GM12891 (cell line): ENCODE data around the gene C10orf95.

Experiments
- PAX5 ChIP-seq: IDR thresholded peaks from 2 replicates; pipeline ENCODE4 v1.6.1; 2011; ENCODE audit warnings: low read length, moderate library complexity, mild to moderate bottlenecking; ENCODE audit not compliant: insufficient read depth, severe bottlenecking
- POLR2A ChIP-seq: IDR thresholded peaks from 2 replicates; pipeline ENCODE4 v1.6.1; 2011; ENCODE audit warnings: low read depth, low read length, control low read depth
- POLR2AphosphoS5 ChIP-seq: IDR thresholded peaks from 2 replicates; pipeline ENCODE4 v1.6.1; 2011; ENCODE audit warnings: low read depth, low read length, control low read depth
- POU2F2 ChIP-seq: IDR thresholded peaks from 2 replicates; pipeline ENCODE4 v1.6.1; 2011; ENCODE audit warnings: low read depth, mild to moderate bottlenecking, control low read depth, low read length, moderate library complexity
- SPI1 ChIP-seq: IDR thresholded peaks from 2 replicates; pipeline ENCODE4 v1.6.1; 2011; ENCODE audit warnings: low read depth, low read length, control low read depth
- TAF1 ChIP-seq: IDR thresholded peaks from 2 replicates; pipeline ENCODE4 v1.6.1; 2011; ENCODE audit warnings: low read depth, low read length, control low read depth

DNA sequence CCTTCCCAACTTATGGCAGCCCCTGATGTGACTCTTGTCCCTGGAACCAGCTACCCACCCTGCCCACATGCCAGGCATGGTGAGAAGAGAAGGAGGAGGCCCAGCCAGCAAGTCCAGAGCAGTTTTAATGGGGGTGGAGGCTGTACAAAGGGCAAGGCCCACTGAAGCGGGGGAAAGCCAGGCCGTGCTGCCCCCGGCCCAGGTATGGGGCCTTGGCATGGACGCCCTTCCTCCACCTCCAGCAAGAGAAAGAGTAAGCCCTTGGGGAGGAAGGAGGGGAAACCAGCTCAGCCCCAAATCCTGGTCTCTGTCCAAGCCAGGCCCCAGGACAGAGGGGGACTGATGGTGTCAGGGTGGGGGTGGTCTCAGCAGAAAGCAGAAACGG, 48.8 kb downstream of the C10orf95 start:
- no peak for TF ChIP-seq POLR2A
- TF ChIP-seq SPI1 = no peak
- TF ChIP-seq POLR2AphosphoS5 = no peak
- TF ChIP-seq TAF1 = no peak
- TF ChIP-seq PAX5 = no peak
- TF ChIP-seq POU2F2 = no peak
